Amygdala (tissue), 56 donors: ENCODE data around the gene CCM2.
"Not testable (repeated sequence)": the region's sequence is repeated elsewhere in the genome, so short reads cannot be mapped to it uniquely, and the experiment has no call there.

Experiments used
- DNase-seq, 56 donors: peaks; one replicate each; lab custom pipeline; 2025; lab: John Stamatoyannopoulos, UW

CCM2 gene

DNA sequence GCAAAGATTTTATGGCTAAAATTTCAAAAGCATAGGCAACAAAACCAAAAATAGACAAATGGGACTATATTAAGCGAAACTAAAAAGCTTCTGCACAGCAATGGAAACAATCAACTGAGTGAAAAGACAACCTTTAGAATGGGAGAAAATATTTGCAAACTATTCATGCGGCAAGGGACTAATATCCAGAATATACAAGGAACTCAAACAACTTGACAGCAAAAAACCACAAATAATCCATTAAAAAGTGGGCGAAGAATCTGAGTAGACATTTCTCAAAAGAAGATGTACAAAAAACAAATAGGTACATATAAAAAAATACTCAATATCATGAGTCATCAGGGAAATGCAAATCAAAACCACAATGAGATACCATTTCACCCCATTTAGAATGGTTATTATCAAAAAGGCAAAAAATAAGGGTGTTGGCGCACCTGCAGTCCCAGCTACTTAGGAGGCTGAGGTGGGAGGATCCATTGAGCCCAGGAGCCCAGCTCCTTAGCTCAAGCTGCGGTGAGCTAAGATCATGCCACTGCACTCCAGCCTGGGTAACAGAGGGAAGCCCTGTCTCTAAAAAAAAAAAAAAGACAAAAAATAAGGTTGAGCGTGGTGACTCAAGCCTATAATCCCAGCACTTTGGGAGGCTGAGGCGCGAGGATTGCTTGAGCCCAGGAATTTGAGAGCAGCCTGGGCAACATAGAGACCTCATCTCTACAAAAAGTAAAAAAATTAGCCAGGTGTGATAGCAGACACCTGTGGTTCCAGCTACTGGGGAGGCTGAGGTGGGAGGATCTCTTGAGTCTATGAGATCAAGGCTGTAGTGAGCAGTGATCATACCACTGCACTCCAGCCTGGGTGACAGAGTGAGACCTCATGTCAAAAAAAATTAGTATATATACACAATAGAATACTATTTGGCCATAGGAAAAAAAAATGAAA is 4.2 kb upstream of the CCM2 start:
- DNase-seq: no peak

DNA sequence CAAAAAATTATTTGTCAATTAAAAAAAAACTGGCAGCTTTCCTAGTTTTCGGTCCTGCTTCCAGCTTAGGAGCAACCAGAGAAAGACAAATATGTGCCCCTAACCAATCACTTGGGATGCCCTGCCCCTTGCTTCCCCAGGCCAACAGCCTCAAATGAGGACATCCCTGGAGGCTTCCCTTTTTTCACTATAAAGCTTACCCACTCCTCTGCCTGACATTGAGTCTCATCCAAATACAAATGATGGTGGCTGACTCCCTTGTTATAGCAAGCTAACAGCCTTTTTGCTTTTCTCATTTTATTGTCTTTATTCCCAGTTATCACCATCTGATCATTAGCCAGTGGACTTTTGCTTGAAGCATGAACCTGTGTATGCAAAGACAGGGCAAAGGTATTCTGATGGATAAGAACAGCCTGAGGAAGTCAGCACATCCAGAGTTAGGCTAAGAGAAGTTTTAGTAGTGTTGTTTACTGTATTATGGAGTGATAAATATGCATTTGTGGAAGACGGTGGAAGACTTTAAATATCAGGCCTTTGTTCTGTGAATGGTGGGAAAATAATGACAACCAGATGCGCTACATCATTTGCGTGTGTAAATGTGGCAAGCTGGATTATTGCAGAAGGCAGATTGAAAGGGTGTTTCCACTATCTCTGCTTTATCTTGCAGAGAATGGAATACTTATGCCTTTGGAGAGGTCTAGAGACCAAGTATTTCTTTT is 1.7 kb upstream of the CCM2 start:
- DNase-seq: no peak

DNA sequence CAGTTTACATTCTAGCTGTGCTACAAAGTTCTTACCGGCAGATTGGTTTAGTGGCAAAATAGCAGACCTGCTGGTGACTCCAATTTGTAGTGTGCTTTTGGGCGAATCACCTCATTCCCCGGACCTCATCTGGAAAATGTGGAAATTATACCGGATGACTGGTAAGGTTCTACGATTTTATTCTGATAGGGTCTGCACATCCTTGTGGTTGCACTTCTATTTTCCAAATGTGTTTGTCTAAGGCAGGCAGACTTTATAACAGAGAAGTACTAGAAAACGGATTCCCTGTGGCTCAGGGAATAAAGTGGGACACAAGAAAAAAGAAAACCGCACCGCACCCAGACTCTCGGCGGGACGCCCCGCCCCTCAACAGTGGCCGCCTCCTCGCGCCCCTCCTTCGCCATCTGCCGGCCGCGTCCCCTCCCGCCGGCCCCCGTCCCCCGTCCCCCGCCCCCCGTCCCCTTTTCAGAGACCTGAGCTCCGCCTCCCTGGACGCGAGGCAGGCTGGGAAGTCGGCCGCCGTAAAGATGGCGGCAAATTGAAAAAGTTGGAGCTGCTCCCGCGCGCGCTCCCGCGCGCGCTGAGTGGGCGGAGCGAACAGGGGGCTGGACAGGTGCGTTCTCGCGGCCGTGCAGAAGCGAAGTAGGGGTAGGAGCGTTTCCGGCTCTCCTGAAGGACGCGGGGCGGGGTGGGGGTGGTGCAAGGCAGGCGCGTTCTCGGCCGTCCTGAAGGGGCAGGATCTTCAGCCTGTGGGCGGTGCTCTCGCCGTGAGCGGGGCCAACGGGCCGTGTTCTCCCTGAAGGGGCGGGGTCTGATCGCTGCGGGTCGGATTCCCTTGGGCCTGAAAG is 532 bp upstream of the CCM2 start:
- DNase-seq: peak; percentile 82 to 100 (median 98)

DNA sequence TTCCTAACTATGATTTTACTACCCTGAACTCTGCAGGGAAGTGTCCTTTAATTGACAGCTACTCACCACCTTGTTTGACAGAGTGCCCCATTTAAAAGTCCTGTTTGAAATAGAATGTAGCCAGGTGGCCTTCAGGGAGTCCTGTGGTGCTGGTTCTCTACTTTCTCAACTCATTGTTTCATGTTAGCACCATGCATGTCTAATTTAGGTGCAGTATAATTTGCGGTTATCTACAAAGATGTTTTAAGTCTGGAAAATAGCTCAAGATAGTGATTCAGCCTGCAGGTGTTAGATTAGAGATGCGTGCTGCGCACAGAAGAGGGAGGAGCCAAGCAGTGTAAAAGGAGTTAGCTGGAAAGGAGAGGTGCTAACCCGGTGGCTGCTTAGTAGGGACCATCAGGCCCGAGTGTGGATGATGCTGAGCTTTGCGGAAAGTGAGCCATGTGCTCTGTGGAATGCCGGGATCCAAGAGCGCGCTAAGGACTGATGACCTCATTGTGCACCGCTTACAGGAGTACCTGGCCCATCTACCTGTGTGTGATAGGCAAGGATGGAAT is 1.2 kb downstream of the CCM2 start:
- DNase-seq: no peak

DNA sequence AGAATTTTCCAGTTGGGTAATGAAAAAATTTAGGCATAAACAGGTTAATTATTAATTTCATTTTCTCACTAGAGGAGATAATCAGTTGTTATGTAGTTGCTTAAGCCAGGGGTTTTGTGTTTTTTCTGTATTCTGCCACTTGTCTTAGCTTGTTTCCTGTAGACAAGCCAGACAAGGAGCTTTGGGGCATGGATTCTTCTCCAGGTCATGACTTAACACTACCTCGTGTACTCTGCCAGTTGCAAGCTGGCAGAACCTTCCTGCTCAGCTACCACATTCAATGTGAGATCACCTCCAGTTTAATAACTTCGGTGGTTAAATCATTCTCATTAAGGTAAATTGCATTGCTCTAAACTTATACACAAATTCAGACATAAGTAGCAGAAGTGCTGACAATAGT is 1.8 kb downstream of the CCM2 start:
- DNase-seq: no peak

DNA sequence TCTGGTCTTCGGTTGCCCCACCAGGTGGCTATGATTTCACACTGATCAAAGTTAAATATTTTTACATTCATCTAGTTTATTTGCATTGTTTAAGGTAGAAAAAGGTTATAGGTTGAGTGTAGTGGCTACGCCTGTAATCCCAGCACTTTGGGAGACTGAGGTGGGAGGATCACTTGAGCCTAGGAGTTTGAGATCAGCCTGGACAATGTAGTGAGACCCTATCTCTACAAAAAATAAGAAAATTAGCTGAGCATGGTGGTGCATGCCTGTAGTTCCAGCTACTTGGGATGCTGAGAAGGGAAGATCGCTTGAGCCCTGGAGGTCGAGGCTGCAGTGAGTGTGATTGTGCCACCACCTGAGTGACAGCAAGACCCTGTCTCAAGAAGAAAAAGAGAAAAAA is 3.8 kb downstream of the CCM2 start:
- DNase-seq: no peak

DNA sequence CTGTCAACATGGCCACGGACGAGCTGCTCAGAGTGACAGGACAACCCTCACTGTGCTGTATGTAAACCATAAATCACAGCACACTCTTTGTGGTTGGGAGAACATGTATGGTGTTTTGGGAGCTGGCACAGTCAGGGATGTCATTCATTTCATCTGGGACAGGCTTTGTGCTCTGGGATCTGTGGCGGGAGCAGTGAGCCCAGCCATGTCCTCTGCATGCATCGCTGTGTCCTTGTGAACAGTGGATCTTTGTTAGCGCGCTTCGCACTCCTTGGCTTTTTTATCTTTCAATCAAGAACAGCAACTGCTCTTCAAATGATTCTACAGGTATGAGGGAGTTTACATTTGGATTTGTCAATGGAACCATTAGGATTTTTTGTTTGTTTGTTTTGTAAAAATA is 7.1 kb downstream of the CCM2 start:
- peak in 31 of 56 donors; percentile 5 to 63 (median 22) for DNase-seq

DNA sequence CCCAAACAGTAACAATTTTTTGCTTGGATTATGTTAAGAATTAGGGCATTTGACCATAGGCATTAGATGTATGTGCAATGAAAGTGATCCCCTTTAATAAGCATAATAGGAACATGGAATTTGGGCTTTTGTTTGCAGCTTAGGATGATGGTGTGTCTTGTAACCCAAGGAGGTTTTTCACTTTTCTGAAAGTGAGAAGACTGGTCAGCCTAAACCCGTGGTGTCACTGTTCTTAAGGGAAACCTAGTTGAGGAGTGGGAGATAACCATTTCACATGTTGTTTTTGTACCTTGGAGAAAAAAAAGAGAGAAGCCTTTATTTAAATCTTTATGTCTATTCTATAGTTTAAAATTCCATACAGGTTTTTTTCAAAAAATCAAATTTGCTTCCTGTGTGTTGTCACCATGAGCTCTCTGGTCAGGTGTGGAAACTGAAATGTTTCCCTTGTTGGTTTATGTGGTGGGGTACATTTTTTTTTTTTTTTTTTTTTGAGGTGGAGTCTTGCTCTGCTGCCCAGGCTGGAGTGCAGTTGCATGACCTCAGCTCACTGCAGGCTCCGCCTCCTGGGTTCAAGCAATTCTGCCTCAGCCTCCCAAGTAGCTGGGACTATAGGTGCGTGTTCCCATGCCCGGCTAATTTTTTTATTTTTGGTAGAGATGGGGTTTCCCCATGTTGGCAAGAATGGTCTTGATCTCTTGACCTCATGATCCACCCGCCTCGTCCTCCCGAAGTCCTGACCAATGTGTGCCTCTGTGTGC is 7.7 kb downstream of the CCM2 start:
- DNase-seq: no peak

DNA sequence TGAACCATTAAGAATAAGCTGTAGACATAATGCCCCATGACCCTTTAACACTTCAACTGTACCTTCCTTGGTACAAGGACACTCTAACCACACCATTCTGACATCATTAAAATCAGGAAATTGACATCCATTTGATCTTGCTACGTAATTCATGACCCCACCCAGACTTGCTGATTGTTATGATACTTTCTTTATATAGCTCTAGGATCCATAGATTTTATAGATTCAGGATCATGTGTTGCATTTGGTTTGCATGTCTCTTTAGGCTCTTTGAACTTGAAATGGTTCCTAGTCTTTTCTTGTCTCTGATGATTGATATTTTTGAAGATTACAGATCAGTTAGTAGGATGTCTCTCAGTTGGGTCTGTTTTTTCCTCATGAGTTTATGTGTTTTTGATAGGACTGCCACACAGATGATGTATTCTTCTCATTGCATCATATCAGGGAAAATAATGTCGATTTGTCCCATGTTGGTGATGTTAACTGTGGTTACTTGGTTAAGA is 13.5 kb downstream of the CCM2 start:
- no peak for DNase-seq

DNA sequence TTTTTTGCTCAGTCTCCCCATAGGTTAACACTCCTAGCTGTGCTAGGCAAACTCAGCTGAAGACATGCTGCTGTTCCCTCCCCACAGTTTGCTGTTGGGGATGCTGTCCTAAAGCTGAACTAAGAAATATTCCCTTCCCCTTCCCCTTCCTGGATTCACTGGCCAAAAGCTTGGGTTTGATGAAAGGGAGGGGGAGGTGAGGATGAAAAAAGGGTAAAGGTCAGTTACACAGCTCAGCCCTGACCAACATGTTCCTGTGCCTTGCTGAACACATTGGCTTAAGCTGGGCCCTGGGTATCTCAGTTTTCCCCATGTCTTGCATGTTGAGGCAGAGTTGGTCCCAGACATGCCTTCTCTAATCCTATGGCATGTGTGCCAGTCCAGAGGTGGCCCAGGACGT is 15.3 kb downstream of the CCM2 start:
- DNase-seq: no peak

DNA sequence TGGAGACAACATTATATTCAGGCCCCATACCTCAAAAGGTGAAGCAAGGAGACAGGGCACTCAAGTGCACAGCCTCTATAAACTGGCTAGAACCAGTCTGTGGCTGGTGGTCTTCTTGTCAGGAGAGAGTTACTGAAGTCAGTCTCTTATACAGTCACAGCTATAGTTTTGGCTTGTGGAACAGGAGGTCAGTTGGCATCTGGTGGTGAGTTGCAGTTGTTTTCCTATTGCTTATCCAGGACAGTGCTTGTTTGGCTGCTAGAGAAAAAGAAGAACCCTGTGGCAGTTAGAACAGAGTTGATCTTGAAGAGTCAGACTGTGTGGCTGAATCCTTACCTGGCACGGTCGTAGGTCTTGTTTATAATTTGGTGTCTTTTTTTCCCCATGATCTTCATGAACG is 17.3 kb downstream of the CCM2 start:
- no peak for DNase-seq

DNA sequence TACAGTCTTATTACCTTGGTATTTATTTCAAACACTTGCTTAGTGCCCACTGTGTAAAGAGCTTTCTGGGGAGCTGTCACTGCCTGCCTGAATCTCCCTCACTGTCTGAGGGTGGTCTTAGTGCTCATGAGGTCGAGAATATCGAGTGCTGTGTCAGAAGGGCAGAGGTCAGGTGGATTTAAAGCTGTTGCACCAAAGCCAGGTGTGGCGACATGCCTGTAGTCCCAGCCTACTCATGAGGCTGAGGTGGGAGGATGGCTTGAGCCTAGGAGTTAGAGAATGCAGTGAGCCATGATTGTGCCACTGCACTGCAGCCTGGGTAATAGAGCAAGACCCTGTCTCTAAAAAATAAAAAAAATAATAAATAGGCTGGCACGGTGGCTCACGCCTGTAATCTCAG is 20.9 kb downstream of the CCM2 start:
- no peak for DNase-seq

DNA sequence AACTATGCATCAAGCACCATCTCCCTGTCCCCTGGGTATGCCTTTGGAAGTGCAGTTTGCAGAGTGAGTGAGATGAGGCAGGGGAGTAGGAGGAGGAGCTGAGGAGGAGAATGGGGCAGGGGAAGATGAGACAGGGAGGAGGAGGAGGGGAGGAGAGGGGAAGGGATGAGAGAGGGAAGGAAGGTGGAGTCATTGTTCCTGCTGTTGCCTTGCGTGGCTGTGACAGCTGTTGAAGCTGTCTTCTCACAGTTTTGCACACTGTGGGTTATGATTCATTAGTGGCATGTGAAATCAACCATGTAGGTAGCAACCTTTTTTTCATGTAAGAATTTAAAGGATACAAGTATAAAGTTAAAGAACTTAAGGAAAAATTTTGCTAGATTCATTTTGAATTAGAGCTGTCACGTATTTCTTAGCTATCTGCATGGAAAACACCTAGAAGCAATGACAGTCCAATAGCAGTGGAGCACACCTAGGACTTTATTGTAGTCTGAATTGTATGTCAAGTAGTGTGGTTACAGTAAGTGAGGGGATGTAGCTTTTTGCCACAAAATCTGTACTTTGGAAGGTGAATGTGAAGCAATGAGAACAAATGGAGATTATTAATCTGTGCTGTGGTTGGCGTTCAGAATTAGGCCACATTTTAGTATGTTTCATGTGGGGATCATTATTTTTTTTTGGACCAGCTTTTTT is 21.7 kb downstream of the CCM2 start:
- DNase-seq: peak in 1 of 56 donors; percentile 14

DNA sequence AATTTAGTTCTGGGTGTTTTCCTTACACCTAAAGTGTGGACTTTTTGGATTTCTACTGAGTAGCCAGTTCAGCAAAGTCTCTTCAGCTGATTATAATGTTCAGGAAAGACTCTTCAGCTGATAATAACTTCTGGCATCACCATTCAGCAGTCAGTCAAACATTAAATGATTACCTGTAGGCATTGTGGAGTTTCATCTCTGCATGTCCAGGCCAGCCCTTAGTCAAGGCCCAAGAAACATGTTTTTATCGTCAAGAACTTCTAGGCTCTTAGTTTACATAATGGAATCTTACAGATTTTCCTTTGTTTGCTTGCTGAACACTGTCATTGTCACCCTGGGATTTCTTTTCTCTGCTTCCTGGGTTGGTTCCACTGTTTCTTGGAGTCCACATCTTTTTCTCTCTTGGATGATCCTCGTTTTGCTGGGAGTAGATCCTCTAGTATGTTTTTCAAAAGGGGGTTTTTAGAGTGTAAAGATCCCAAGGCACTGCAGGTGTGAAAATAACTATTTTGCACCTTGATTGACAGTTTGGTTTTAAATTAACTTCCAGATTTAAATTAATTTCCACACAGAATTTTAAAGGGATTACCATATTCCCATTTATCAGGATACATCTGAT is 24.2 kb downstream of the CCM2 start:
- no peak for DNase-seq

DNA sequence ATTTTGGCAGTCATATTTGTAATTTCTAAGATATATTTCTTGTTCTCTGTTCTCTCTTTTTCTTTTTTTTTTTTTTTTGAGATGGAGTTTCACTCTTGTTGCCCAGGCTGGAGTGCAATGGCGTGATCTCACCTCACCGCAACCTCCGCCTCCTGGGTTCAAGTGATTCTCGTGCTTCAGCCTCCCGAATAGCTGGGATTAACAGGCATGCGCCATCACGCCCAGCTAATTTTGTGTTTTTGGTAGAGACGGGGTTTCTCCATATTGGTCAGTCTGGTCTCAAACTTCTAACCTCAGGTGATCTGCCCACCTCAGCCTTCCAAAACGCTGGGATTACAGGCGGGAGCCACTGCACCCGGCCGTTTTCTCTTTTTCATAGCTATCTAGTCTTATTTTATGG is 25.5 kb downstream of the CCM2 start:
- not testable (repeated sequence) for DNase-seq

DNA sequence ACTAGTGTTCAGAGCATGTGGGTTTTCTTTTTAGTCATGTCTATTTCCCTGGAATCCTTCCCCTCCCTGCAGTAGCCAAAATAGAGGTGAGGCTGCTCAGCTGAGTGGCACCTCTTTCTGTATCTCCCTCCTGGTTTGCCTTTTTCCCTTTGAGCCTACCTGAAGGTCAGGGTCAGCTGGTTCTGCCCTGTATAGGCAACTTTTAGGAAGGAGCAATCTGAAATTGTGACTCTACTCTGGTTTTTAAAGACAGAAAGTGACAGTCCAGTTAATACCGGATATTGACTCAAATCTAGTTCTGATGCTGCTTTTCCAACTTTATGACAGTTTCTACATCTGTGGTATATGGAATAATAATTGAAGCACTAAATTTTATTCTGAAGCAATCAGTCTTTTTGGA is 26.0 kb downstream of the CCM2 start:
- DNase-seq: no peak

DNA sequence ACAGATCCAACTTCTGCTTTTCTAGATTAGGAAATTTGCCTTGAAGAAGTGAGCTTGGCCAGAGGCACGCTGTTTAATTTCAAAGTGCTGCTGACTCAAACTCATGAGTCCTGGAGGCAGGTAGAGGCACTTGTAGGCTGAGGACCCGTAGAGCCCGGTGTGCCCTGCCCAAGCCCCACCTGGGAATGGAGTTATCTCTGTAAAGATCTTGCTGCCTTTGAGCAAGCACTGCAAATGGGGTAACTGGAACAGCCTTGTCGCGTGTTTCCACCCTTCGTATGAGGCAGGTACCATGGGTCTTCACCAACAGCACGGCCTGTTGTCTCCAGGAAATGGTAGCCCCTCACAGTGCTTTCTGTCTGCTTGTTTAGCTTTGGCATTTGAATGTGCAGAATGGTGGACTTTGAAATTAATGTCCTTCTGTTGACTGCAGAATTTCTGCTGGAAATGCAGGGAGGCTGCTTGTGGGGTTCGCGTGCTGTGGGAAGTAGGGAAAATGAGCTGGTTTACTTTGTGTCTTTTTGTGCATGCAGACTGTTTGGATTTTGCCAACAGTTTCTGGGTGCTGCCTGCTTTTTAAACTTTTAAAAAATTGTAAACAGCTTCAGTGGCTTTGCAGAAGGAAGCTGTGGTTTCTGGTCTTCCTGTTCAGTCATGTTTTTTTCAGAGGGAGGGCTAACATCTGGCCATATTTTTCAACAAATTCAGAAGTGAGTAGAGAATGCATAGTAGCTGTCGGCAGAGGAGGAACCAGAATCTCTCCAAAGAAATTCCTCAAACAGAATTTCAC is 27.2 kb downstream of the CCM2 start:
- no peak for DNase-seq

DNA sequence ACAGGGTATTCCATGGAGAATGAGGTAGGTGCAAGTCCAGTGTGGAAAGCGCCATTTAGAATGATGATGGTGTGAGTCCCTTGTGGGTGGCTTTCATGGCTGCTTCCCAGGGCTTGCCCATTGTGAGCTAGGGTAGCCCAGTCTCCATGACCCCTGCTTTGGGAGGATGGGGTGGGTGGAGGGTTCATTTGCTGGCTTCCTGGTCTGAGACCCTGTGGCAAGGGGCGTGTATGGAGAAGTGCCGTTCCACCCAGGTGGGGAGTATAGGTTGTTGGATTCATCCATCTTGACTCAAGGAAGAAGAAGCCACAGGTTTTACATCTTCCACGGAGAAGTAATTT is 27.7 kb downstream of the CCM2 start:
- DNase-seq: no peak
